Gastrocnemius medialis (tissue), 4 donors: Measurements from ENCODE around the gene KMT5B. TPM values are rescaled to one million over a fixed set of nuclear protein-coding genes. Genes with fewer than 3 reads are reported as not detected.

ENCODE experiments used
- ATAC-seq, 2 donors: fragments of 150-250 bp; one replicate each; pipeline ENCODE4 v1.9.1; 2016
- DNase-seq, 2 donors: peaks; one replicate each; pipeline ENCODE4 v3.0.0-alpha.2; 2019
- H3K27ac ChIP-seq, 4 donors: fragments of 200-600 bp; sonication (generic); 1 replicate in 1 of 4; 2 replicates in 3 of 4; pipeline ENCODE4 v1.5.1; 2016 to 2018; ENCODE audit warnings: mild to moderate bottlenecking in 2 of 4, moderate library complexity in 1 of 4
- H3K27me3 ChIP-seq, 3 donors: fragments of 200-600 bp; sonication (generic) in 2 of 3; 1 replicate in 1 of 3; 2 replicates in 2 of 3; pipeline versions ENCODE4 v1.5.1 to v1.6.0; 2016 to 2019; ENCODE audit warnings: mild to moderate bottlenecking in 1 of 3, moderate library complexity in 1 of 3
- H3K36me3 ChIP-seq, 2 donors: fragments of 200-600 bp; sonication (generic) in 1 of 2; one replicate each; pipeline ENCODE4 v1.5.1; 2017 to 2018
- H3K4me1 ChIP-seq, 2 donors: fragments of 200-600 bp; sonication (generic) in 1 of 2; one replicate each; pipeline ENCODE4 v1.5.1; 2016 to 2017; ENCODE audit warnings: mild to moderate bottlenecking in 2 of 2
- H3K4me3 ChIP-seq, 4 donors: fragments of 200-600 bp; sonication (generic) in 3 of 4; 1 replicate in 1 of 4; 2 replicates in 3 of 4; pipeline ENCODE4 v1.5.1; 2016 to 2019; ENCODE audit warnings: mild to moderate bottlenecking in 2 of 4
- H3K9me3 ChIP-seq, 3 donors: fragments of 200-600 bp; sonication (generic) in 2 of 3; 1 replicate in 1 of 3; 2 replicates in 2 of 3; pipeline ENCODE4 v1.5.1; 2016 to 2019
- POLR2A ChIP-seq, 2 donors: fragments of 450-650 bp; IDR thresholded peaks; one replicate each; pipeline ENCODE4 v1.6.1; 2017; ENCODE audit warnings: antibody characterized with exemption in 2 of 2, mild to moderate bottlenecking in 2 of 2, moderate library complexity in 2 of 2
- in situ Hi-C, 4 donors: fragments of 200-750 bp; cut with MboI; loops; one replicate each; pipeline versions ENCODE4 v1.15.0 to v1.8.0; 2017; ENCODE audit warnings: low sequenced_read_pairs in 4 of 4
- intact Hi-C: fragments of 100-400 bp; cut with DNase I; formaldehyde crosslinking; loops from one replicate; pipeline ENCODE4 v1.15.1; 2023; ENCODE audit warnings: low total_unique reads
- total RNA-seq, 4 donors: library from RNA; depleted of rRNA; stranded (reverse); fragments of >200 nt; gene quantifications; one replicate each; pipeline versions ENCODE4 v1.1.0 to v1.2.3, GENCODE V29; 2016
- TF ChIP-seq, protein P1 (sequence below), 5 experiments: fragments of 450-650 bp in 3 of 5; fragments of 200-600 bp in 2 of 5; sonication (generic) in 2 of 5; IDR thresholded peaks in 4 of 5; conservative IDR thresholded peaks in 1 of 5; 1 replicate in 4 of 5; 2 replicates in 1 of 5; pipeline ENCODE4 v1.5.1; 2016 to 2019; ENCODE audit warnings: antibody characterized with exemption in 5 of 5, mild to moderate bottlenecking in 3 of 5, moderate library complexity in 3 of 5

KMT5B gene
- total RNA-seq, 4 donors from 2014 or later: 17.3 to 21.0 (median 19.2) TPM

- Histone ChIP-seq H3K36me3 (no peaks in the 10 kb centered on the region), H3K4me3 (no peak overlapping the region), H3K27me3 (no peaks in the 10 kb centered on the region), H3K27ac (no peak overlapping the region), H3K4me1 (no peaks in the 10 kb centered on the region), H3K9me3 (no peaks in the 10 kb centered on the region)
- intact Hi-C loops: no loop called here
- no peak for DNase-seq
- no peak for ATAC-seq
- TF ChIP-seq, protein P1, sequence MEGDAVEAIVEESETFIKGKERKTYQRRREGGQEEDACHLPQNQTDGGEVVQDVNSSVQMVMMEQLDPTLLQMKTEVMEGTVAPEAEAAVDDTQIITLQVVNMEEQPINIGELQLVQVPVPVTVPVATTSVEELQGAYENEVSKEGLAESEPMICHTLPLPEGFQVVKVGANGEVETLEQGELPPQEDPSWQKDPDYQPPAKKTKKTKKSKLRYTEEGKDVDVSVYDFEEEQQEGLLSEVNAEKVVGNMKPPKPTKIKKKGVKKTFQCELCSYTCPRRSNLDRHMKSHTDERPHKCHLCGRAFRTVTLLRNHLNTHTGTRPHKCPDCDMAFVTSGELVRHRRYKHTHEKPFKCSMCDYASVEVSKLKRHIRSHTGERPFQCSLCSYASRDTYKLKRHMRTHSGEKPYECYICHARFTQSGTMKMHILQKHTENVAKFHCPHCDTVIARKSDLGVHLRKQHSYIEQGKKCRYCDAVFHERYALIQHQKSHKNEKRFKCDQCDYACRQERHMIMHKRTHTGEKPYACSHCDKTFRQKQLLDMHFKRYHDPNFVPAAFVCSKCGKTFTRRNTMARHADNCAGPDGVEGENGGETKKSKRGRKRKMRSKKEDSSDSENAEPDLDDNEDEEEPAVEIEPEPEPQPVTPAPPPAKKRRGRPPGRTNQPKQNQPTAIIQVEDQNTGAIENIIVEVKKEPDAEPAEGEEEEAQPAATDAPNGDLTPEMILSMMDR (IDR thresholded peaks at IDR 0.05 in 4 of 5, conservative IDR thresholded peaks at IDR 0.05 in 1 of 5): no peak
- TF ChIP-seq POLR2A (IDR thresholded peaks at IDR 0.05): no peak
- in situ Hi-C loops: loop anchor here in 1 of 4 donors (10.0 kb wide), 1 partner anchor 62 kb away; no protein-coding TSS in a partner anchor
Observed at GRCh38 chr11:68223275-68223674, 10.2 kb upstream of the KMT5B start.

GRCh38 chr11:68221406-68221805 is 8.3 kb upstream of the KMT5B start:
- in situ Hi-C loops (loop anchor here in 1 of 4 donors (10.0 kb wide), 1 partner anchor 63 kb away; no protein-coding TSS in a partner anchor), intact Hi-C loops (no loop called here)
- Histone ChIP-seq H3K4me3 (no peak overlapping the region), H3K27me3 (no peaks in the 10 kb centered on the region), H3K36me3 (no peaks in the 10 kb centered on the region), H3K9me3 (no peaks in the 10 kb centered on the region), H3K4me1 (peaks cover 0 to 2% of the 10 kb centered on the region in 2 donors), H3K27ac (no peak overlapping the region)
- ATAC-seq (no peak), DNase-seq (no peak)
- TF ChIP-seq, protein P1 (IDR thresholded peaks at IDR 0.05 in 4 of 5, conservative IDR thresholded peaks at IDR 0.05 in 1 of 5): no peak

DNA sequence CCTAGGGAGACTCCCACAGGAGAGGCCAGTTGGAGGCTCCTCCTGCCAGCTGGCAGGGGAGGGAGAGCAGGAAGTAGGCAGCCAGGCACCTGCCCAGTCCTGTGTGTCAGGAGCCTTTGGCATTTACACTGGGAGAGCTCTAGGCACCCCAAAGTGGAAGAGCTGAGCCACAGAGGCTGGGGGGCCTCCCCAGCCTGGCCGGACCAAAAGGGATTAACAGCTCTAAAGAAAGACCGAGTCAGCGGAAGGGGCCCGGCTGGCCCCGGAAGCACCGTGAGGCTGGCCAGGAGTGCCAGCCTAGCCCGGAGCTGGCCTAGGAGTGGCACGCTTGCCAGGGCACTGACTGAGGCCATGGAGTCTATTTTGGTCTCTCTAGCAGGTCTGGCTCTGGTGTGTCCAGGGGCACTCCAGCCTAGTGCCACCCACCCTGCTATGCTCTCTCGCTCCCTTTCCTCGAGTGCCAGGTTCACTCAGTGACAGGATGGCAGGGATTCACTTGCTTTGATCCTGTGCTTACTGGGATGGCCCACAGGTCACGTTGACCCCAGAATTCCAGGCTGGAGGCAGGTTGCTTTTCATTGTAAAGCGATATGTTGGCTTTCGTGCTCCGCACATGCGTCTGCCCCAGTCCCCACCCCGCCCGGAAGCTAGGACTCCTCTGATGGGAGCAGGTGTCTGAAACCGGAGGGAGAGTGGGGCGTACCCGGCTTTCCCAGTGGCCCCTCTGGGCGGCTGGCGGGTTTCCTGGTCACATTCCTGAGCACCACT is 3.3 kb upstream of the KMT5B start:
- H3K4me3 ChIP-seq: peak overlapping the region; percentile 36 to 48 (median 42)
- DNase-seq: peak; percentile 56 to 83
- H3K4me1 ChIP-seq: peaks cover 20 to 22% of the 10 kb centered on the region in 2 donors
- no peaks in the 10 kb centered on the region for H3K9me3 ChIP-seq
- ATAC-seq: peak; percentile 61 to 65
- intact Hi-C loops: loop anchor here (2.0 to 10.0 kb wide), 2 partner anchors 186 to 688 kb away; partner anchors contain the start of genes IGHMBP2, MRPL21 and NDUFS8
- no peaks in the 10 kb centered on the region for H3K27me3 ChIP-seq
- no peaks in the 10 kb centered on the region for H3K36me3 ChIP-seq
- peak; percentile 31 to 49 for TF ChIP-seq POLR2A (IDR thresholded peaks at IDR 0.05)
- TF ChIP-seq, protein P1 (IDR thresholded peaks at IDR 0.05 in 4 of 5, conservative IDR thresholded peaks at IDR 0.05 in 1 of 5): no peak
- in situ Hi-C loops: no loop called here
- peak overlapping the region; percentile 89 to 100 (median 96) for H3K27ac ChIP-seq

DNA sequence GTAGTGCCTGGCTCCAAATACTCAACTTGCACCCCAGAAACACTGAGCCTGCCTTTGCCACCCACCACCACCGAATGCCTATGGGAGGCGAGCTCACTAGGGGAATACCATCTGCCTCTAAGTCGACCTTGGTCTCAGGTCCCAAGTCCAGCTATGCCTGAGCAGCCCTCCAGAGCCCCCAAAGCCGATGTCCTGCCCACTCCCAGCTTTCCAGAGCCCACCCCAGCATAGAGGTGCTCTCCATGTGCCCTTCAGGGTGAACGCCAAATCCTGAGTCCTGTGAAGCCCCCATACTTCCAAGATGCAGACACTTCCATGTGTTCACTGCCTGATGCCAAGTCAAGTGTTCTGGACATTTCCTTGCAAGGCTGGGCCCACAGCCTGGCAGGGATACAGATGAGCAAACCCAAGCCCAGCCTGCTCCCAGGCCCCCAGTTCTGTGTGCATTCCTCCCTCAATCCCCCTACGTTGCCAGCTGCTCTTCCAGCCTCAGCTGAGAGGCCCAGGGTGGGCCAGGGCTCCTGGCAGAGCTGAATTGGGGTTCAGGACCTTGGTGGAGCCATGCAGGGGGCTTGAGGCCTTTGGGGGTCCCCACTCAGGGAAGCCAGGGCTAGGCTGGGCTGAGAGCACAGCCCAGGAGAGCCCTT is 2.6 kb upstream of the KMT5B start:
- H3K4me1 ChIP-seq: peaks cover 27 to 29% of the 10 kb centered on the region in 2 donors
- no peaks in the 10 kb centered on the region for H3K9me3 ChIP-seq
- no peaks in the 10 kb centered on the region for H3K36me3 ChIP-seq
- intact Hi-C loops (loop anchor here (2.0 to 10.0 kb wide), 3 partner anchors 185 to 689 kb away; partner anchors contain the start of genes IGHMBP2, MRPL21 and NDUFS8), in situ Hi-C loops (no loop called here)
- no peak for ATAC-seq
- peak overlapping the region; percentile 36 to 48 (median 42) for H3K4me3 ChIP-seq
- no peak for DNase-seq
- H3K27ac ChIP-seq: peak overlapping the region; percentile 89 to 100 (median 96)
- TF ChIP-seq, protein P1 (IDR thresholded peaks at IDR 0.05 in 4 of 5, conservative IDR thresholded peaks at IDR 0.05 in 1 of 5): no peak
- TF ChIP-seq POLR2A (IDR thresholded peaks at IDR 0.05): no peak
- no peaks in the 10 kb centered on the region for H3K27me3 ChIP-seq
